Measurements from ENCODE around the gene DHODH.
"Not testable (repeated sequence)": the region's sequence is repeated elsewhere in the genome, so short reads cannot be mapped to it uniquely, and the experiment has no call there.

GRCh38 chr16:72057313-72057712, 48.8 kb downstream of the DHODH start:
- not testable (repeated sequence) for TF ChIP-seq EZH2 (IDR thresholded peaks at IDR 0.05; ENCODE audit: borderline replicate concordance, control insufficient read depth, low read depth, low read length); BACH1 (IDR thresholded peaks at IDR 0.05; ENCODE audit: borderline replicate concordance); MYC (IDR thresholded peaks at IDR 0.05; ENCODE audit: insufficient read depth, insufficient read length, insufficient replicate concordance, low read length, severe bottlenecking); NR2C2 (IDR thresholded peaks at IDR 0.05; ENCODE audit: borderline replicate concordance, control insufficient read depth, insufficient read length, low read depth); ZNF384 (IDR thresholded peaks at IDR 0.05; ENCODE audit: borderline replicate concordance, low read depth, low read length); POLR2AphosphoS5 (IDR thresholded peaks at IDR 0.05; ENCODE audit: low read length); ZZZ3 (IDR thresholded peaks at IDR 0.05; ENCODE audit: control insufficient read depth, insufficient read length, low read depth); CTCF (IDR thresholded peaks at IDR 0.05 in 2 of 3, conservative IDR thresholded peaks at IDR 0.05 in 1 of 3; ENCODE audit: control insufficient read depth in 2 of 3, extremely low read depth in 1 of 3, insufficient read depth in 1 of 3, low read depth in 3 of 3, low read length in 3 of 3); EED (IDR thresholded peaks at IDR 0.05; ENCODE audit: low read depth); STAT3 (IDR thresholded peaks at IDR 0.05; ENCODE audit: low read depth, low read length); RBBP5 (conservative IDR thresholded peaks at IDR 0.05)

Measured in GM12878 (cell line).